Measurements from ENCODE around the gene SUSD3.
"Not testable (repeated sequence)": the region's sequence is repeated elsewhere in the genome, so short reads cannot be mapped to it uniquely, and the experiment has no call there.

SUSD3 gene

GRCh38 chr9:93114169-93114983, 55.9 kb downstream of the SUSD3 start:
- DNase-seq: no peak

GRCh38 chr9:93114984-93115335, 56.5 kb downstream of the SUSD3 start:
- no peak for DNase-seq

DNA sequence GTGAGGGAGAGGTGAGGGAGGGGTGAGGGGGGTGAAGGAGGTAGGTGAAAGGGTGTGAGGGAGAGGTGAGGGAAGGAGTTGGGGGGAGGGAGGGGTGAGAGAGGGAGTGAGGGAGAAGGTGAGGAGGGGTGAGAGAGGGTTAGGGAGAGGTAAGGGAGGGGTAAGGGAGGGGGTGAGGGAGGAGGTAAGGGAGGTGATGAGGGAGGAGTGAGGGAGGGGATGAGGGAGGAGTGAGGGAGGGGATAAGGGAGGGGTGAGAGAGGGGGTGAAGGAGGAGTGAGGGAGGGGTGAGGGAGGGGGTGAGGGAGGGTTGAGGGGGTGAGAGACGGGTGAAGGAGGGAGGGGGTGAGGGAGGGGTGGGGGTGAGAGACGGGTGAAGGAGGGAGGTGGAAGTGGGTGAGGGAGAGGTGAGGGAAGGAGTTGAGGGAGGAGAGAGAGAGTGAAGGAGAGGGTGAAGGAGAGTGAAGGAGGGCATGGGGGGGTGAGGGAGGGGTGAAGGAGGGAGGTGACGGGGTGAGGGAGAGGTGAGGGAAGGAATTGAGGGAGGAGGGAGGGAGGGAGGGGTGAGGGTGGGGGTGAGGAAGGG, 57.1 kb downstream of the SUSD3 start:
- no peak for DNase-seq

- DNase-seq: peak; percentile 73
These were observed 57.8 kb downstream of the SUSD3 start for GRCh38 chr9:93116072-93116961.

DNA sequence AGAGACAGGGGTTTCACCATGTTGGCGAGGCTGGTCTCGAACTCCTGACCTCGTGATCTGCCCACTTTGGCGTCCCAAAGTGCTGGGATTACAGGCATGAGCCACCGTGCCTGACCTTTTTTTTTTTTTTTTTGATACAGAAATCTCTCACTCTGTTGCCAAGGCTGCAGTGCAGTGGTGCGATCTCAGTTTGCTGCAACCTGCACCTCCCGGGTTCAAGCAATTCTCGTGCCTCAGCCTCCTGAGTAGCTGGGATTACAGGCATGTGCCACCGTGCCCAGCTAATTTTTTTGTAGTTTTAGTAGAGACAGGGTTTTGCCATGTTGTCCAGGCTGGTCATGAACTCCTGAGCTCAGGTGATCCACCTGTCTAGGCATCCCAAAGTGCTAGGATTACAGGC, 59.0 kb downstream of the SUSD3 start:
- not testable (repeated sequence) for DNase-seq

DNA sequence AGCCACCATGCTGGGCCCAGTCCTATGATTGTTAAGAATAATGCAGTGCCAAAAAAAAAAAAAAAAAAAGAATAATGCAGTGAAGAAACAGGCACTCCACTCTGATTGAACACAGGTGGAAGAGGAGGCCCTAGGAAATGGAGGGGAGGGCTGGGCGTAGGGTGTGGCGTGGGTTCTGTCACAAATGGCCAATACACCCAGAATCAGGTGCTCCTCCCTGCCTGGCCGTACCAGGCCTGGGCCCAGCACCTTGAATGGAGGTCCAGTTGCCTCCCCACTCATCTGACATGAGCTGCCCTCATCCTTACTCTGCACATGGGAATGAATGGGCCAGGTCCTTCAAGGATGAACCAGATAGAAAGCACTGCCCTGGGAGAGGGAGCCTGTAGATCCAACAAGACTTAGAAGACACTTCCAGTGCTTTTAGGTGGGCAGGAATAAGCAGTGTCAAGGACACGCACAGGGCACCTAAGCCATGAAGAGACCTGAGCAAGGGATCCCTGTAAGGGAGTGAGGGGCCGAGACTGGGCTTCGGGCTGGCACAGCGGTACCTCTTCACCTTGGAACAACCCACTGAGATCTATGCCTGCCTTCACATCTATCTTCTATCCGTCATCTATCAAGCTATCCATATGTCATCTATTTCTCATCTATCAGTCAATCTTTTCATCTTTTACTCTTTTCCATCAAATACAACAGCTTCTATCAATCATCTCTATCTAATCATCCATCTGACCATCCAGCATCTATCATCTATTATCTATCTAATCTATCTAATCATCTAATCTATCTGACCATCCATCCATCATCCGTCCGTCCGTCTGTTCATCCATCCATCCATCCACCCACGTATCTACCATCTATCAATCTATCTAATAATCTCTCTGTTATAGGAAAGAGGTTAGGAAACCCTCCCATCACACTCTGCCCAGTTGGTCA, 59.7 kb downstream of the SUSD3 start:
- no peak for DNase-seq

- DNase-seq: no peak
These were observed 60.6 kb downstream of the SUSD3 start for GRCh38 chr9:93118863-93119702.

- no peak for DNase-seq
These were observed 61.1 kb downstream of the SUSD3 start for GRCh38 chr9:93119703-93119952.

- DNase-seq: peak; percentile 97
These were observed 61.7 kb downstream of the SUSD3 start for GRCh38 chr9:93119953-93120845.

GRCh38 chr9:93120846-93121315, 62.4 kb downstream of the SUSD3 start:
- DNase-seq: no peak

DNA sequence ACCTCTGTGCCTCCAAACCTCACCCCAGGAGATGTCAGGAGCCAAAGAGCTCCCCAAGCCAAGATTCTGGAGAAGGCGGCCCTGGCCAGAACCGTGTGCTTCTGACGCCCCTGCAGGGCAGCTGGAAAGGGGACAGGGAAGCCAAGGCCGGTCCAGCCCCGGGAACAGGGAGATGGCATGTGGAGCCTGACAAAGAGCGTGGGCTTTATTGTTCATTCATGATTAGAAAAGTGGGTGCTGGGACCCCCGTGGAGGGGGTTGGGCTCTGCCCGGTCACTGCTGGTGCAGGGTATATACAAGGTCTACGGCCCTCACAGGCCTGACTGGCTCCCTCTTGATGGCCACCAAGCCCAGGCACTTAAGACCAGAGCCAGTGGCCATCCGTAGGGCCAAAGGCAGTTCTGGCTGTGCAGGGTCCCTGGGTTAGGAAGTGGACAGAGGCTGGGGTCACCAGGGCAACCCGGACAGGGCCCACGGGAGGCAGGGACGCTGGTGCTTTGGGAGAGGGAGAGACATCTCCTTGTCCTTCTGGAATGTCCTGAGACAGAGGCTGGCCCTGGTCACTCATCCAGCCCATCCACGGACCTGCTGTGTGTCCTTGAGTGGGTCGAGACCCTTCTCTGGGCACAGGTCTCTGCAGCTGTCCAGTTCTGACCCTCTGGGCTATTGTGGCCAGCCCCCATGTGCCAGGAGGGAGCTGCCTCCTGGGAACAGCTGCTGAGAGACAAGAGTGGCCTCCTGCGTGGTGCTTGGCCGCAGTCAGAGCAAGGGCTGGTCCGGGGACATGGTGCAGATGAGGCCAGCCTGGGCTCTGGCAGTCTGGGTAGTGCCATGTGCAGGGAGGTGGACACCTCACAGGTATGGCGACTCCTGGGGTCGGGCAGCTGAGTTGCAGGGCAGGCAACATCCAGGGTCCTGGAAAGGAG, 63.1 kb downstream of the SUSD3 start:
- no peak for DNase-seq

GRCh38 chr9:93122721-93123221, 64.3 kb downstream of the SUSD3 start:
- DNase-seq: no peak

- DNase-seq: no peak
These were observed 65.2 kb downstream of the SUSD3 start for GRCh38 chr9:93123561-93124283.

GRCh38 chr9:93124793-93125192, 66.3 kb downstream of the SUSD3 start:
- DNase-seq: no peak

DNA sequence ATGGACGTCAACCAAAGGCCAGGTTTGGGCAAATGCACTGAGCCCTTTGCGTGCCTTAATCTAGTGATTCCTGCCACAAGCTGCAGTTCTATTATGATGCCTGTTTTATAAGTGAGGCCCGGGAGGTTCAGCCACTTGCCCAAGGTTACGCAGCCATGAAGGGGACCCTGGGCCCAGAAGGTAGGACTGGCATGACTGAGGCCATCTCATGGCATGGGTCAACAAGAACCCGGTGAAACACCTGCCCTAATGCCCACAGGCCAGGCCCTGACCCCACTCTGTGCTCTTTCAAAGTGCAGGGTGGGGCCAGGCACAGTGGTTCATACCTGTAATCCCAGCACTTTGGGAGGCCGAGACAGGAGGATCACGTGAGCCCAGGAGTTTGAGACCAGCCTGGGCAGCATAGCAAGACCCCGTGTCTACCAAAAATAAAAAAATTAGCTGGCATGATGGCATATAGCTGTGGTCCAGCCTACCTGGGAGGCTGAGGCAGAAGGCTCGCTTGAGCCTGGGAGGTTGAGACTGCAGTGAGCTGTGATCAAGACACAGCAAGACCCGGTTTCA, 66.9 kb downstream of the SUSD3 start:
- no peak for DNase-seq

GRCh38 chr9:93126151-93126781, 67.8 kb downstream of the SUSD3 start:
- DNase-seq: no peak

- DNase-seq: no peak
These were observed 68.4 kb downstream of the SUSD3 start for GRCh38 chr9:93126825-93127368.

All from EL (cell line).